Neural cell (in vitro differentiated cells): Measurements from ENCODE around the gene PCNA. TPM values are rescaled to one million over a fixed set of nuclear protein-coding genes. Genes with fewer than 3 reads are reported as not detected.
"Not testable (repeated sequence)": the region's sequence is repeated elsewhere in the genome, so short reads cannot be mapped to it uniquely, and the experiment has no call there.

Experiments
- H2AFZ ChIP-seq: fragments of 200-600, 300-800 bp; sonication (generic), shearing (Covaris generic); 2 replicates; pipeline ENCODE4 v1.6.0; 2014; ENCODE audit warnings: low read depth, mild to moderate bottlenecking, antibody characterized with exemption, low read length, moderate library complexity
- H3F3A ChIP-seq: fragments of 200-600 bp; shearing (Covaris generic); 2 replicates; pipeline ENCODE4 v1.6.1; 2016; ENCODE audit warnings: mild to moderate bottlenecking, moderate library complexity, mixed read lengths, antibody characterized with exemption, low read length; ENCODE audit not compliant: insufficient read depth, poor library complexity, severe bottlenecking
- H3K27ac ChIP-seq: fragments of 200-600, 300-800 bp; sonication (generic), shearing (Covaris generic); 2 replicates; pipeline ENCODE4 v1.5.1; 2014; ENCODE audit warnings: mild to moderate bottlenecking, low read length, moderate library complexity
- H3K27me3 ChIP-seq: fragments of 300-800, 200-600 bp; sonication (generic), shearing (Covaris generic); 2 replicates; pipeline ENCODE4 v1.6.0; 2014; ENCODE audit warnings: mild to moderate bottlenecking, low read depth, low read length, moderate library complexity; ENCODE audit not compliant: insufficient read depth
- H3K36me3 ChIP-seq: fragments of 300-800, 200-600 bp; sonication (generic), shearing (Covaris generic); 2 replicates; pipeline ENCODE4 v1.5.1; 2014; ENCODE audit warnings: mild to moderate bottlenecking, antibody characterized with exemption, low read length, moderate library complexity; ENCODE audit not compliant: insufficient read depth
- H3K4me2 ChIP-seq: fragments of 300-800, 200-600 bp; sonication (generic), shearing (Covaris generic); 2 replicates; pipeline ENCODE4 v1.6.0; 2014; ENCODE audit warnings: mild to moderate bottlenecking, low read length
- H3K4me3 ChIP-seq: fragments of 300-800, 200-600 bp; sonication (generic), shearing (Covaris generic); 2 replicates; pipeline ENCODE4 v1.5.1; 2014; ENCODE audit warnings: mild to moderate bottlenecking, low read length, moderate library complexity
- H3K79me2 ChIP-seq: fragments of 200-600 bp; shearing (Covaris generic); replicated peaks from 2 replicates; pipeline ENCODE4 v1.6.0; 2014; ENCODE audit warnings: mild to moderate bottlenecking, low read length, moderate library complexity; ENCODE audit not compliant: insufficient read depth
- H3K9ac ChIP-seq: fragments of 300-800, 200-600 bp; sonication (generic), shearing (Covaris generic); 2 replicates; pipeline ENCODE4 v1.6.1; 2016; ENCODE audit warnings: mild to moderate bottlenecking, low read length, mixed read lengths
- H3K9me2 ChIP-seq: fragments of 200-600 bp; shearing (Covaris generic); 2 replicates; pipeline ENCODE4 v1.6.1; 2016; ENCODE audit warnings: mild to moderate bottlenecking, low read length, mixed read lengths; ENCODE audit not compliant: insufficient read depth
- H3K9me3 ChIP-seq: fragments of 200-600, 300-800 bp; sonication (generic), shearing (Covaris generic); 2 replicates; pipeline ENCODE4 v1.6.1; 2016; ENCODE audit warnings: mild to moderate bottlenecking, mixed run types, low read length, moderate library complexity, mixed read lengths
- H4K20me1 ChIP-seq: fragments of 200-600 bp; shearing (Covaris generic); 2 replicates; pipeline ENCODE4 v1.6.1; 2016; ENCODE audit warnings: mild to moderate bottlenecking, mixed run types; ENCODE audit not compliant: insufficient read depth
- CTCF ChIP-seq: fragments of 450-650 bp; IDR thresholded peaks from 2 replicates; pipeline ENCODE4 v1.5.1; 2014; ENCODE audit warnings: antibody characterized with exemption, mild to moderate bottlenecking, moderate library complexity; ENCODE audit not compliant: poor library complexity, severe bottlenecking
- EP300 ChIP-seq: fragments of 450-650 bp; conservative IDR thresholded peaks from 2 replicates; pipeline ENCODE4 v1.6.1; 2014; ENCODE audit warnings: antibody characterized with exemption, mild to moderate bottlenecking, moderate library complexity; ENCODE audit not compliant: poor library complexity, severe bottlenecking
- EZH2 ChIP-seq: fragments of 200-600, 300-800 bp; shearing (Covaris generic), sonication (generic); IDR thresholded peaks from 2 replicates; pipeline ENCODE4 v1.6.1; 2014; ENCODE audit warnings: antibody characterized with exemption, low read length, borderline replicate concordance, mild to moderate bottlenecking; ENCODE audit not compliant: insufficient read depth, poor library complexity, severe bottlenecking
- MXI1 ChIP-seq: fragments of 450-650 bp; conservative IDR thresholded peaks from 2 replicates; pipeline ENCODE4 v1.6.1; 2014; ENCODE audit warnings: antibody characterized with exemption, mild to moderate bottlenecking; ENCODE audit not compliant: poor library complexity, severe bottlenecking
- POLR2AphosphoS5 ChIP-seq: IDR thresholded peaks from 2 replicates; pipeline ENCODE4 v1.6.1; 2012
- RAD21 ChIP-seq: fragments of 450-650 bp; conservative IDR thresholded peaks from 2 replicates; pipeline ENCODE4 v1.6.1; 2014; ENCODE audit warnings: antibody characterized with exemption, mild to moderate bottlenecking, moderate library complexity
- SMC3 ChIP-seq: fragments of 450-650 bp; conservative IDR thresholded peaks from 2 replicates; pipeline ENCODE4 v1.6.1; 2014; ENCODE audit warnings: antibody characterized with exemption, mild to moderate bottlenecking, moderate library complexity; ENCODE audit not compliant: poor library complexity
- TAF1 ChIP-seq: IDR thresholded peaks from 2 replicates; pipeline ENCODE4 v1.6.1; 2012; ENCODE audit warnings: low read depth
- polyA plus RNA-seq: library from polyadenylated mRNA; depleted of rRNA; stranded (reverse); fragments of >200 nt; gene quantifications from 2 replicates; pipeline ENCODE4 v1.2.3, GENCODE V29; 2014
- TF ChIP-seq, protein P1 (sequence below): IDR thresholded peaks from 2 replicates; pipeline ENCODE4 v1.6.1; 2012; ENCODE audit warnings: borderline replicate concordance

Gene PCNA
- polyA plus RNA-seq, 1 donor from 2014 or later = 165 TPM

DNA sequence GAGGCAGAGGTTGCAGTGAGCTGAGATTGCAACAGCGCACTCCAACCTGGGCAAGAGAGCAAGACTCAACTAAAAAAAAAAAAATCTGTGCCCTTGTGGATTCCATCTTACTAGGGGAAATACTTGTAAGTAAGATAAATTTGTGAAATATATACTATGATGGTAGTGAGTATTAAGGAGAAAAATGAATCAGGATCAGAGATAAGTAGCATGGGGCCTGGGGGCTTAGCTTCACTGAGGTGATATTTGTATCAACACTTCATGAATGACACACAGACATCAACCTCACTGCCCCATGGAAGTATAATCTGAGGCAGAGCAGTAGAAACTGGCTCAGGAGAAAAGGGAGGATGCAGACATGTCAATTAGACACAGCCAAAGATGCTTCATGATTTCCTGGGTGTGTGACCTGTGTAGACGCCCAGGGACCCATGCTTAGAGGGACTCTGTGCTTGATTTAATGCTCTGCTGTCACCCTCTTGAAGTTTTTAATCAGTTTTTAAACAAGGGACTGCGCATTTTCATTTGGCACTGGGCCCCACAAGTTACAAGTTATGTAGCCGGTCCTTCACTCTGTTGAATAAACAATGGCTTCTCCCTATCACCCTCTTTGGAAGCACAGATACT lies 41.9 kb downstream of the PCNA start:
- no peak for TF ChIP-seq POLR2AphosphoS5
- TF ChIP-seq SMC3 = no peak
- no peak for TF ChIP-seq CTCF
- TF ChIP-seq, protein P1, sequence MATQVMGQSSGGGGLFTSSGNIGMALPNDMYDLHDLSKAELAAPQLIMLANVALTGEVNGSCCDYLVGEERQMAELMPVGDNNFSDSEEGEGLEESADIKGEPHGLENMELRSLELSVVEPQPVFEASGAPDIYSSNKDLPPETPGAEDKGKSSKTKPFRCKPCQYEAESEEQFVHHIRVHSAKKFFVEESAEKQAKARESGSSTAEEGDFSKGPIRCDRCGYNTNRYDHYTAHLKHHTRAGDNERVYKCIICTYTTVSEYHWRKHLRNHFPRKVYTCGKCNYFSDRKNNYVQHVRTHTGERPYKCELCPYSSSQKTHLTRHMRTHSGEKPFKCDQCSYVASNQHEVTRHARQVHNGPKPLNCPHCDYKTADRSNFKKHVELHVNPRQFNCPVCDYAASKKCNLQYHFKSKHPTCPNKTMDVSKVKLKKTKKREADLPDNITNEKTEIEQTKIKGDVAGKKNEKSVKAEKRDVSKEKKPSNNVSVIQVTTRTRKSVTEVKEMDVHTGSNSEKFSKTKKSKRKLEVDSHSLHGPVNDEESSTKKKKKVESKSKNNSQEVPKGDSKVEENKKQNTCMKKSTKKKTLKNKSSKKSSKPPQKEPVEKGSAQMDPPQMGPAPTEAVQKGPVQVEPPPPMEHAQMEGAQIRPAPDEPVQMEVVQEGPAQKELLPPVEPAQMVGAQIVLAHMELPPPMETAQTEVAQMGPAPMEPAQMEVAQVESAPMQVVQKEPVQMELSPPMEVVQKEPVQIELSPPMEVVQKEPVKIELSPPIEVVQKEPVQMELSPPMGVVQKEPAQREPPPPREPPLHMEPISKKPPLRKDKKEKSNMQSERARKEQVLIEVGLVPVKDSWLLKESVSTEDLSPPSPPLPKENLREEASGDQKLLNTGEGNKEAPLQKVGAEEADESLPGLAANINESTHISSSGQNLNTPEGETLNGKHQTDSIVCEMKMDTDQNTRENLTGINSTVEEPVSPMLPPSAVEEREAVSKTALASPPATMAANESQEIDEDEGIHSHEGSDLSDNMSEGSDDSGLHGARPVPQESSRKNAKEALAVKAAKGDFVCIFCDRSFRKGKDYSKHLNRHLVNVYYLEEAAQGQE = no peak
- no peak for TF ChIP-seq EP300
- no peak for TF ChIP-seq EZH2
- TF ChIP-seq MXI1 = no peak
- no peak for TF ChIP-seq TAF1
- TF ChIP-seq RAD21 = no peak
- no peaks in the 10 kb centered on the region for H3K9me2 ChIP-seq

DNA sequence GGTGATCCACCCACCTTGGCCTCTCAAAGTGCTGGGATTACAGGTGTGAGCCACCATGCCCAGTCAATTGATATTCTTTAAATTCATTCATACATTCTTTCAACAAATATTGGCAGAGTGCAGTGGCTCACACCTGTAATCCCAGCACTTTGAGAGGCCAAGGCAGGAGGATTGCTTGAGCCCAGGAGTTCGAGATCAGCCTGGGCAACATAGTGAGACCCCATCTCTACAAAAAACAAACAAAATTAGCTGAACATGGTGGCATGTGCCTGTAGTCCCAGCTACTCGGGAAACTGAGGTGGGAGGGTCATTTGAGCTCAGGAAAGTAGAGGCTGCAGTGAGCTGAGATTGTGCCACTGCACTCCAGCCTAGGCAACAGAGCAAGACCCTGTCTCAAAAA lies 42.8 kb downstream of the PCNA start:
- not testable (repeated sequence) for H3K4me3 ChIP-seq, H3K27ac ChIP-seq, H3K27me3 ChIP-seq, H4K20me1 ChIP-seq, H3K4me2 ChIP-seq, H2AFZ ChIP-seq, H3K9ac ChIP-seq, H3F3A ChIP-seq, H3K9me2 ChIP-seq, H3K36me3 ChIP-seq, H3K9me3 ChIP-seq, H3K79me2 ChIP-seq

More for the DNA sequence above, 41.9 kb downstream of the PCNA start:
- no peaks in the 10 kb centered on the region for H3K27me3 ChIP-seq
- H3K36me3 ChIP-seq = no peaks in the 10 kb centered on the region
- no peak overlapping the region for H3K27ac ChIP-seq
- no peak overlapping the region for H3K4me2 ChIP-seq
- H3K9me3 ChIP-seq = no peaks in the 10 kb centered on the region
- H3K9ac ChIP-seq = no peak overlapping the region
- no peaks in the 10 kb centered on the region for H3F3A ChIP-seq
- H4K20me1 ChIP-seq = no peaks in the 10 kb centered on the region
- no peak overlapping the region for H2AFZ ChIP-seq
- H3K4me3 ChIP-seq = no peak overlapping the region
- H3K79me2 ChIP-seq = no peaks in the 10 kb centered on the region

- H3K36me3 ChIP-seq = no peaks in the 10 kb centered on the region
- no peaks in the 10 kb centered on the region for H3F3A ChIP-seq
- no peak overlapping the region for H3K4me2 ChIP-seq
- H3K27ac ChIP-seq = no peak overlapping the region
- no peak for TF ChIP-seq EZH2
- TF ChIP-seq EP300 = no peak
- TF ChIP-seq SMC3 = no peak
- TF ChIP-seq POLR2AphosphoS5 = no peak
- TF ChIP-seq, protein P1 = no peak
- TF ChIP-seq RAD21 = no peak
- TF ChIP-seq TAF1 = no peak
- TF ChIP-seq MXI1 = no peak
- TF ChIP-seq CTCF = no peak
- no peak overlapping the region for H3K4me3 ChIP-seq
- H3K27me3 ChIP-seq = no peaks in the 10 kb centered on the region
- H3K9me3 ChIP-seq = no peaks in the 10 kb centered on the region
- no peaks in the 10 kb centered on the region for H4K20me1 ChIP-seq
- no peak overlapping the region for H3K9ac ChIP-seq
- H2AFZ ChIP-seq = no peak overlapping the region
- H3K79me2 ChIP-seq = no peaks in the 10 kb centered on the region
- no peaks in the 10 kb centered on the region for H3K9me2 ChIP-seq
Measured at GRCh38 chr20:5074232-5074674, 45.5 kb downstream of the PCNA start.
